Stimulated activated CD4-positive, alpha-beta T cell treated with anti-CD3 and anti-CD28 coated beads, Interleukin-15, amount 100 ng/mL, for 24 hours (primary cell): Measurements from ENCODE around the gene OR52N2.

Source experiments
- DNase-seq: peaks from one replicate; pipeline ENCODE4 v3.0.0-alpha.2; 2020

OR52N2 gene

GRCh38 chr11:5808500-5809121, at the start of gene OR52N2:
Gene OR52N2 (plus strand): TSS chr11:5808924. CDS start chr11:5820336, 11,412 bp downstream.
- peak; percentile 77 for DNase-seq

- DNase-seq, result no peak
Measured at GRCh38 chr11:5767056-5767455, 41.7 kb upstream of the OR52N2 start.

- no peak for DNase-seq
Measured at GRCh38 chr11:5783255-5783654, 25.5 kb upstream of the OR52N2 start, which contains the start of gene OR52N5. Gene OR52N5 (minus strand): TSS chr11:5783355. CDS start chr11:5778634, 4,721 bp downstream.

GRCh38 chr11:5791165-5791564, 17.6 kb upstream of the OR52N2 start, which contains the start of gene OR52N1:
Gene OR52N1 (minus strand): TSS chr11:5791265. CDS start chr11:5788816, 2,449 bp downstream.
- no peak for DNase-seq

- DNase-seq, result no peak
Measured at GRCh38 chr11:5796541-5796940, 12.2 kb upstream of the OR52N2 start.

GRCh38 chr11:5803982-5804381, 4.7 kb upstream of the OR52N2 start:
- DNase-seq, result no peak

GRCh38 chr11:5807580-5807979, 1.1 kb upstream of the OR52N2 start:
- DNase-seq, result no peak

GRCh38 chr11:5809122-5809519, 397 bp downstream of the OR52N2 start:
- DNase-seq, result no peak

GRCh38 chr11:5809905-5810795, 1.4 kb downstream of the OR52N2 start:
- DNase-seq, result no peak

- DNase-seq, result no peak
Measured at GRCh38 chr11:5815534-5815933, 6.8 kb downstream of the OR52N2 start.

GRCh38 chr11:5818245-5818886, 9.6 kb downstream of the OR52N2 start:
- DNase-seq, result no peak

- no peak for DNase-seq
Measured at GRCh38 chr11:5831196-5831829, 22.6 kb downstream of the OR52N2 start.

GRCh38 chr11:5833446-5833845, 24.7 kb downstream of the OR52N2 start:
- no peak for DNase-seq

GRCh38 chr11:5837695-5838094, 29.0 kb downstream of the OR52N2 start:
- no peak for DNase-seq

- DNase-seq, result no peak
Measured at GRCh38 chr11:5841797-5842196, 33.1 kb downstream of the OR52N2 start, which contains the start of gene OR52E6. Gene OR52E6 (minus strand): TSS chr11:5841897. CDS start chr11:5841897, 0 bp downstream.

GRCh38 chr11:5846701-5847100, 38.0 kb downstream of the OR52N2 start:
- DNase-seq, result no peak

- no peak for DNase-seq
Measured at GRCh38 chr11:5847711-5848110, 39.0 kb downstream of the OR52N2 start.

- no peak for DNase-seq
Measured at GRCh38 chr11:5851002-5851401, 42.3 kb downstream of the OR52N2 start.

GRCh38 chr11:5857590-5857989, 48.9 kb downstream of the OR52N2 start, which contains the start of gene OR52E8:
Gene OR52E8 (minus strand): TSS chr11:5857690. CDS start chr11:5857690, 0 bp downstream.
- DNase-seq, result no peak

GRCh38 chr11:5865826-5866225, 57.1 kb downstream of the OR52N2 start:
- no peak for DNase-seq
